Suppressor macrophage treated with lipopolysaccharide for 1 hour (primary cell): ENCODE results near the gene RNU11.
"Not testable (repeated sequence)": the region's sequence is repeated elsewhere in the genome, so short reads cannot be mapped to it uniquely, and the experiment has no call there.

ENCODE experiments used
- DNase-seq, 3 donors: peaks; one replicate each; pipeline ENCODE4 v3.0.0-alpha.2; 2020 to 2022

RNU11 gene

GRCh38 chr1:28663871-28664470, 15.6 kb downstream of the RNU11 start:
- DNase-seq, result no peak

GRCh38 chr1:28666806-28667205, 18.4 kb downstream of the RNU11 start:
- DNase-seq, result no peak

- DNase-seq, result peak; percentile 91 to 97 (median 96)
These were observed 20.0 kb downstream of the RNU11 start, which contains the start of gene GMEB1 for GRCh38 chr1:28668191-28668955. Gene GMEB1, plus strand, starts transcription at chr1:28668784. Its CDS starts 14,829 bp downstream, at chr1:28683613.

- peak; percentile 46 to 88 (median 46) for DNase-seq
These were observed 20.7 kb downstream of the RNU11 start for GRCh38 chr1:28668956-28669723.

GRCh38 chr1:28671254-28671780, 22.9 kb downstream of the RNU11 start:
- no peak for DNase-seq

GRCh38 chr1:28672971-28673370, 24.6 kb downstream of the RNU11 start:
- DNase-seq, result not testable (repeated sequence)

- no peak for DNase-seq
These were observed 27.5 kb downstream of the RNU11 start for GRCh38 chr1:28675924-28676257.

GRCh38 chr1:28680151-28680550, 31.8 kb downstream of the RNU11 start:
- no peak for DNase-seq

GRCh38 chr1:28682840-28683239, 34.4 kb downstream of the RNU11 start:
- no peak for DNase-seq

- no peak for DNase-seq
These were observed 36.5 kb downstream of the RNU11 start for GRCh38 chr1:28684937-28685336.

- not testable (repeated sequence) for DNase-seq
These were observed 43.2 kb downstream of the RNU11 start for GRCh38 chr1:28691627-28692026.
